Peyer's patch (tissue), 4 donors: ENCODE measurements around the gene PRSS35. TPM values are rescaled to one million over a fixed set of nuclear protein-coding genes. Genes with fewer than 3 reads are reported as not detected.

Source experiments
- DNase-seq, 3 donors: peaks; one replicate each; pipeline ENCODE4 v3.0.0-alpha.2; 2017 to 2019
- H3K27ac ChIP-seq, 4 donors: fragments of 200-600 bp; sonication (generic); one replicate each; pipeline ENCODE4 v1.5.1; 2016 to 2019
- H3K27me3 ChIP-seq, 2 donors: fragments of 200-600 bp; sonication (generic); one replicate each; pipeline ENCODE4 v1.5.1; 2019
- H3K36me3 ChIP-seq, 3 donors: fragments of 200-600 bp; sonication (generic); one replicate each; pipeline ENCODE4 v1.5.1; 2016 to 2019
- H3K4me1 ChIP-seq, 4 donors: fragments of 200-600 bp; sonication (generic); one replicate each; pipeline ENCODE4 v1.5.1; 2016 to 2019
- H3K4me3 ChIP-seq, 4 donors: fragments of 200-600 bp; sonication (generic); 1 replicate in 3 of 4; 2 replicates in 1 of 4; pipeline ENCODE4 v1.5.1; 2016 to 2019; ENCODE audit warnings: mild to moderate bottlenecking in 1 of 4
- H3K9me3 ChIP-seq, 4 donors: fragments of 200-600 bp; sonication (generic); one replicate each; pipeline ENCODE4 v1.5.1; 2016 to 2019; ENCODE audit warnings: mild to moderate bottlenecking in 1 of 4
- CTCF ChIP-seq, 6 experiments: fragments of 450-650 bp in 4 of 6; fragments of 200-600 bp in 2 of 6; sonication (generic) in 1 of 6; IDR thresholded peaks; one replicate each; pipeline ENCODE4 v1.5.1; 2017 to 2019; ENCODE audit warnings: antibody characterized with exemption in 6 of 6, mild to moderate bottlenecking in 3 of 6, moderate library complexity in 1 of 6
- POLR2A ChIP-seq, 2 donors: fragments of 450-650 bp; IDR thresholded peaks; one replicate each; pipeline ENCODE4 v1.5.1; 2017; ENCODE audit warnings: antibody characterized with exemption in 2 of 2, mild to moderate bottlenecking in 2 of 2, moderate library complexity in 2 of 2
- total RNA-seq, 4 donors: library from RNA; depleted of rRNA; stranded (reverse); fragments of >200 nt; gene quantifications; one replicate each; pipeline ENCODE4 v1.1.0, GENCODE V29; 2016

Gene PRSS35
- total RNA-seq, 4 donors from 2014 or later = not detected

- H3K4me1 ChIP-seq = peaks cover 0 to 4% (median 0%) of the 10 kb centered on the region in 4 donors
- no peak for TF ChIP-seq POLR2A (IDR thresholded peaks at IDR 0.05)
- no peak for TF ChIP-seq CTCF (IDR thresholded peaks at IDR 0.05)
- DNase-seq = no peak
- no peaks in the 10 kb centered on the region for H3K36me3 ChIP-seq
- no peak overlapping the region for H3K4me3 ChIP-seq
- no peak overlapping the region for H3K27ac ChIP-seq
- no peaks in the 10 kb centered on the region for H3K27me3 ChIP-seq
- no peaks in the 10 kb centered on the region for H3K9me3 ChIP-seq
These were observed 42.3 kb upstream of the PRSS35 start for GRCh38 chr6:83470001-83470400.

GRCh38 chr6:83470587-83470986 is 41.7 kb upstream of the PRSS35 start:
- Histone ChIP-seq H3K27ac (no peak overlapping the region), H3K27me3 (no peaks in the 10 kb centered on the region), H3K36me3 (no peaks in the 10 kb centered on the region), H3K9me3 (no peaks in the 10 kb centered on the region), H3K4me3 (no peak overlapping the region), H3K4me1 (peaks cover 0 to 4% (median 0%) of the 10 kb centered on the region in 4 donors)
- no peak for DNase-seq
- TF ChIP-seq POLR2A (IDR thresholded peaks at IDR 0.05) (no peak), CTCF (IDR thresholded peaks at IDR 0.05) (no peak)

- TF ChIP-seq CTCF (IDR thresholded peaks at IDR 0.05) (no peak), POLR2A (IDR thresholded peaks at IDR 0.05) (no peak)
- Histone ChIP-seq H3K4me1 (peaks cover 0 to 4% (median 0%) of the 10 kb centered on the region in 4 donors), H3K27me3 (no peaks in the 10 kb centered on the region), H3K4me3 (no peak overlapping the region), H3K36me3 (no peaks in the 10 kb centered on the region), H3K9me3 (no peaks in the 10 kb centered on the region), H3K27ac (no peak overlapping the region)
- DNase-seq = no peak
These were observed 39.6 kb upstream of the PRSS35 start for GRCh38 chr6:83472767-83473166.

GRCh38 chr6:83474309-83474708 is 38.0 kb upstream of the PRSS35 start:
- peak in 1 of 3 donors; percentile 49 for DNase-seq
- peaks cover 0 to 4% (median 0%) of the 10 kb centered on the region in 4 donors for H3K4me1 ChIP-seq
- peak overlapping the region in 1 of 4 donors; percentile 36 for H3K27ac ChIP-seq
- no peaks in the 10 kb centered on the region for H3K36me3 ChIP-seq
- no peak for TF ChIP-seq POLR2A (IDR thresholded peaks at IDR 0.05)
- TF ChIP-seq CTCF (IDR thresholded peaks at IDR 0.05) = no peak
- no peaks in the 10 kb centered on the region for H3K9me3 ChIP-seq
- H3K4me3 ChIP-seq = no peak overlapping the region
- H3K27me3 ChIP-seq = no peaks in the 10 kb centered on the region

GRCh38 chr6:83476971-83477370 is 35.4 kb upstream of the PRSS35 start:
- H3K4me1 ChIP-seq = peaks cover 0 to 4% (median 0%) of the 10 kb centered on the region in 4 donors
- H3K27me3 ChIP-seq = no peaks in the 10 kb centered on the region
- DNase-seq = no peak
- no peak for TF ChIP-seq POLR2A (IDR thresholded peaks at IDR 0.05)
- no peak for TF ChIP-seq CTCF (IDR thresholded peaks at IDR 0.05)
- H3K27ac ChIP-seq = no peak overlapping the region
- H3K36me3 ChIP-seq = no peaks in the 10 kb centered on the region
- H3K9me3 ChIP-seq = no peaks in the 10 kb centered on the region
- H3K4me3 ChIP-seq = no peak overlapping the region

GRCh38 chr6:83479389-83479788 is 32.9 kb upstream of the PRSS35 start:
- H3K4me3 ChIP-seq = no peak overlapping the region
- no peak overlapping the region for H3K27ac ChIP-seq
- no peaks in the 10 kb centered on the region for H3K4me1 ChIP-seq
- DNase-seq = no peak
- TF ChIP-seq POLR2A (IDR thresholded peaks at IDR 0.05) (no peak), CTCF (IDR thresholded peaks at IDR 0.05) (no peak)
- no peaks in the 10 kb centered on the region for H3K9me3 ChIP-seq
- no peaks in the 10 kb centered on the region for H3K27me3 ChIP-seq
- H3K36me3 ChIP-seq = no peaks in the 10 kb centered on the region
